Measurements from ENCODE around the gene GDI1. TPM values are rescaled to one million over a fixed set of nuclear protein-coding genes. Genes with fewer than 3 reads are reported as not detected.
"Not testable (repeated sequence)": the region's sequence is repeated elsewhere in the genome, so short reads cannot be mapped to it uniquely, and the experiment has no call there.

Gene GDI1
- 147 to 159 TPM (median 152 TPM) in 3 replicates for total RNA-seq
- long read RNA-seq, transcript GDI1-204 (11 exons, 2,474 nt) = major isoform, 195 of 248 reads
- long read RNA-seq, partial matches to known transcripts = 11 of 248 reads
- long read RNA-seq, other reads (novel, unspliced or antisense) = 37 of 248 reads

DNA sequence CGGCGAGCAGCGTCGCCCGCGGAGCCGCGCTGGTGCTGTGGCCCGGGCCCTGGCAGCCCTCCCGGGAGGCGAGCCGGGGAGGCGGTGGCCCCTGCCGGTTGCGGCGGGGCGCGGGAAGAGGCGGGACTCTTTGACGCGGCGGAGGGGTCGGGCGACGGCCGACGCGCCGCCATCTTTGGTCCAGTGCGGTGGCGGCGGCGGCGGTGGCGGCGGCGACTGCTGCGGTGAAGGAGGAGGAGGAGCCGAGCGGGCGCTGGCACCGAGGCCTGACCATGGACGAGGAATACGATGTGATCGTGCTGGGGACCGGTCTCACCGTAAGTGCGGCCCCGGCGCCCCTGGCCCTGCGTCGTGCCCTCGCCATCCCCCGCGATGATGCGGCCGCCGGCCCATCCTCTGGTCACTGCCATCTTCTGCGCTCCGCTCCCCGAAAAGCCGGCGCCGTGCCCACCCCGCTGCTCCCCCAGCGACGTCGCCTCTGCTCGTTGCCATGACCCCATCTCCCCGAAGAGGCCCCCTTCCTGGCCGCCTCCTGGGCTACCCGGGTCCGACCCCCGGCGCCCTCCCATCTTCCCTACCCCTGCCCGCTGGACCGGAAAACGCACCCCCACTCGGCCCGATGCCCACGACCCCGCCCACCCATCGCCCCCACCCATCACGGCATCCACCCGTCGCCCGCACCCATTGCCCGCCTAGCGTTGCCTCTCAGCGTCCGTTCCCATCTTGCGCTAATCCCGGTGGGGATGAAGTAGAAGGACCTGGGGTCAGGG, at the start of gene GDI1:
TSS of gene GDI1 (plus strand) at position 172 of the 770 bp plus-strand sequence. CDS start at position 273, 101 bp downstream.
- Mint-ChIP-seq H3K4me1 (ENCODE audit: low read depth) (peaks cover 13% of the 10 kb centered on the region), H3K4me3 (ENCODE audit: unreplicated experiment) (peak within 1 kb of the TSS; percentile 86), H3K36me3 (ENCODE audit: low read depth) (peaks cover 6% of the 10 kb centered on the region), H3K9me3 (ENCODE audit: low read depth) (peaks cover 5% of the 10 kb centered on the region), H3K27me3 (ENCODE audit: low read depth) (no peaks in the 10 kb centered on the region), H3K27ac (ENCODE audit: unreplicated experiment) (peak within 1 kb of the TSS; percentile 77)
- DNase-seq (ENCODE audit: low spot score) = peak; percentile 84
- TF ChIP-seq, protein P1, sequence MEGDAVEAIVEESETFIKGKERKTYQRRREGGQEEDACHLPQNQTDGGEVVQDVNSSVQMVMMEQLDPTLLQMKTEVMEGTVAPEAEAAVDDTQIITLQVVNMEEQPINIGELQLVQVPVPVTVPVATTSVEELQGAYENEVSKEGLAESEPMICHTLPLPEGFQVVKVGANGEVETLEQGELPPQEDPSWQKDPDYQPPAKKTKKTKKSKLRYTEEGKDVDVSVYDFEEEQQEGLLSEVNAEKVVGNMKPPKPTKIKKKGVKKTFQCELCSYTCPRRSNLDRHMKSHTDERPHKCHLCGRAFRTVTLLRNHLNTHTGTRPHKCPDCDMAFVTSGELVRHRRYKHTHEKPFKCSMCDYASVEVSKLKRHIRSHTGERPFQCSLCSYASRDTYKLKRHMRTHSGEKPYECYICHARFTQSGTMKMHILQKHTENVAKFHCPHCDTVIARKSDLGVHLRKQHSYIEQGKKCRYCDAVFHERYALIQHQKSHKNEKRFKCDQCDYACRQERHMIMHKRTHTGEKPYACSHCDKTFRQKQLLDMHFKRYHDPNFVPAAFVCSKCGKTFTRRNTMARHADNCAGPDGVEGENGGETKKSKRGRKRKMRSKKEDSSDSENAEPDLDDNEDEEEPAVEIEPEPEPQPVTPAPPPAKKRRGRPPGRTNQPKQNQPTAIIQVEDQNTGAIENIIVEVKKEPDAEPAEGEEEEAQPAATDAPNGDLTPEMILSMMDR (IDR thresholded peaks at IDR 0.05) = no peak

DNA sequence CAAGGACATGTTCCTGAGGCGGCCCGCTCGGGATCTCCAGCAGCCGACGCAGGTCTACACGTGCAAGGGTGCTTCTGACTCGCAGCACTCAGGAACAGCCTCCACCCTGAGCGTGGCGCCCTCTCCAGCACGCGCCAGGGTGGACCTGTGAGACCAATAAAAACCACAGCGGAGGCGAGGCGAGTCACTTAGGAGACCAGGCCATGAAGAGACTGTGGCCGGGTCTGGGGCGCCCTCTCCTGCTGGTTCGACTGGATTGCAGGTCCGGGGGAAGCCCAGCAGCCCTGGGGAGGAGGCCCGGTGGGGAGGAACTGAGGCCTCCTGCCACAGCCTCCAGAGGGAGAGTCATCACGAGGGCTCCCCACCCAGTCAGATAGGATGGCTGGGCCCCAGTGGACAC, 48.9 kb upstream of the GDI1 start:
- H3K4me3 Mint-ChIP-seq (ENCODE audit: unreplicated experiment); H3K9me3 Mint-ChIP-seq (ENCODE audit: low read depth); H3K27ac Mint-ChIP-seq (ENCODE audit: unreplicated experiment); H3K36me3 Mint-ChIP-seq (ENCODE audit: low read depth); H3K27me3 Mint-ChIP-seq (ENCODE audit: low read depth); DNase-seq (ENCODE audit: low spot score): not testable (repeated sequence)
- peaks cover 14% of the 10 kb centered on the region for H3K4me1 Mint-ChIP-seq (ENCODE audit: low read depth)

DNA sequence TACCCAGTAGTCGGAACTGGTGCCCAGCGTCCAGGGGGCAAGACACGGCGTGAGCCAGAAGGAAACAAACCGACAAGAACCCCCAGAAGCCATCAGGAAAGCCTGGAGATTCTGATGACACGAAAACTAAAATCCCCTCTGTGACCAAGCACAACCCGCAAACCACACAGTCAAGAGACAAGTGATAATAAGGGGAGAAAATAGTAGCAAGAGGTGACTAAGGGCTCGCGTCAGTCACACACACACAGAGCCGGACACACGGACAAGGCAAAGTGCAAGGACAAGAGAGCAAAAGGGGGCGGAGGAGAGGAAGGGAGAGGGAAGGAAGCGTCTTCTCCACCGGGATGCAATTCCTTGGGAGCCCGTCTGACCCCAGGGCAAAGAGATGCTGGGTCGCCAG, 48.3 kb upstream of the GDI1 start:
- H3K27ac Mint-ChIP-seq (ENCODE audit: unreplicated experiment); H3K9me3 Mint-ChIP-seq (ENCODE audit: low read depth); H3K27me3 Mint-ChIP-seq (ENCODE audit: low read depth); H3K4me3 Mint-ChIP-seq (ENCODE audit: unreplicated experiment); DNase-seq (ENCODE audit: low spot score); H3K36me3 Mint-ChIP-seq (ENCODE audit: low read depth); H3K4me1 Mint-ChIP-seq (ENCODE audit: low read depth): not testable (repeated sequence)

DNA sequence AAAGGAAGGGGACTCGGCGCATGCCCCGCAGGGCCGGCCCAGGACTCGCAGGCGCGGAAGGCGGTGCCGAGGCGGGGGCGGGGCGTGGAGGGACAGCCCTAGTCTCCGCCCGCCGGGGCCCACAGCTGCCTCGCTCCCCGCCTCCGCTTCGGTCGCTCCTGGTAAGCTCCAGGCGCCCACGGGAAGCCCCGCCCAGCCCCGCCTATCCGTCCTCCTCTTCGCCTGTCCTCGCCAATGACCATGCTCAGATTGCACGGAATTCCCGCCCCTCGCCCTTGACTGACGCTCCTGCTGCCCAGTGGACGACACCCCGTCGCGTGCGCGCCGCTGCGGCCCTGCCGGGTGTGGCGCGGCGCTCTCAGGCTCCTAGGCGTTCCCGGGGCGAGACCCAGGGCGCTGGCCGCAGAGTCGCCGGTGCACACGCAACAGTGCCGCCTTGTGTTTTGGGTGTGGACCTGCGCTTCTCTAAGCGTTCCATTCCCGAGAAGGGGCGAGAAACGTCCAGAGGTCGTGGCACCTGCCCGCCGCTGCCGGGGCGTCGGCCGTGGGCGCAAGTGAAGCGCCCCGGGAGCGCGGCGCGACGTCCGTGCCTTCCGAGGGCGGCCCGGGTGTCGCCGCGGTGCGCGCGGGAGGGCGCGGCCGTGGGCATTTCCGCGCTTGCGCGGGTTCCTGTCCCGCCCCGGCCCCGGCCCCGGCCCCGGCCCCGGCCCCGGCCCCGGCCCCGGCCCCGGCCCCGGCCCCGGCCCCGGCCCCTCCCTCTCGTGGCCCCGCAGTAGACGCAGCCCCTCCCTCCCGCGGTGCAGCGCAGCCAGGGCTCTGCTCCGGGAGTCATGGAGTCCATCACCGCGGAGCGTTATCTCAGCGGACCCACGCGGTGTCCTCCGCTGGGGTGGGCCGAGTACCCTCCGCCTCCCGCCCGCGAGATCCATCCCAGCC, 46.9 kb upstream of the GDI1 start:
- H3K36me3 Mint-ChIP-seq (ENCODE audit: low read depth); DNase-seq (ENCODE audit: low spot score); H3K4me3 Mint-ChIP-seq (ENCODE audit: unreplicated experiment); H3K27me3 Mint-ChIP-seq (ENCODE audit: low read depth); H3K9me3 Mint-ChIP-seq (ENCODE audit: low read depth); H3K27ac Mint-ChIP-seq (ENCODE audit: unreplicated experiment); H3K4me1 Mint-ChIP-seq (ENCODE audit: low read depth): not testable (repeated sequence)

DNA sequence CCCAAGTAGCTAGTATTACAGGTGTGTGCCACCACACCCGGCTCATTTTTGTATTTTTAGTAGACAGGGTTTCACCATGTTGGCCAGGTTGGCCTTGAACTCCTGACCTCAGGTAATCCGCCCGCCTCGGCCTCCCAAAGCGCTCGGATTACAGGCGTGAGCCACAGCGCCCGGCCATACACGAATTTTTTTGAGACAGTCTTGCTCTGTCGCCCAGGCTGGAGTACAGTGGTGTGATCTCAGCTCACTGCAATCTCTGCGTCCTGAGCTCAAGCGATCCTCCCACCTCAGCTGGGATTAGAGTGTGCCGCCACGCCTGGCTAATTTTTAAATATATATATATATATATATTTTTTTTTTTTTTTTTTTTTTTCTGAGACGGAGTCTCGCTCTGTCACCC, 40.6 kb upstream of the GDI1 start:
- H3K27ac Mint-ChIP-seq (ENCODE audit: unreplicated experiment) = not testable (repeated sequence)
- peaks cover 20% of the 10 kb centered on the region for H3K36me3 Mint-ChIP-seq (ENCODE audit: low read depth)
- H3K4me3 Mint-ChIP-seq (ENCODE audit: unreplicated experiment) = peak overlapping the region; percentile 96

DNA sequence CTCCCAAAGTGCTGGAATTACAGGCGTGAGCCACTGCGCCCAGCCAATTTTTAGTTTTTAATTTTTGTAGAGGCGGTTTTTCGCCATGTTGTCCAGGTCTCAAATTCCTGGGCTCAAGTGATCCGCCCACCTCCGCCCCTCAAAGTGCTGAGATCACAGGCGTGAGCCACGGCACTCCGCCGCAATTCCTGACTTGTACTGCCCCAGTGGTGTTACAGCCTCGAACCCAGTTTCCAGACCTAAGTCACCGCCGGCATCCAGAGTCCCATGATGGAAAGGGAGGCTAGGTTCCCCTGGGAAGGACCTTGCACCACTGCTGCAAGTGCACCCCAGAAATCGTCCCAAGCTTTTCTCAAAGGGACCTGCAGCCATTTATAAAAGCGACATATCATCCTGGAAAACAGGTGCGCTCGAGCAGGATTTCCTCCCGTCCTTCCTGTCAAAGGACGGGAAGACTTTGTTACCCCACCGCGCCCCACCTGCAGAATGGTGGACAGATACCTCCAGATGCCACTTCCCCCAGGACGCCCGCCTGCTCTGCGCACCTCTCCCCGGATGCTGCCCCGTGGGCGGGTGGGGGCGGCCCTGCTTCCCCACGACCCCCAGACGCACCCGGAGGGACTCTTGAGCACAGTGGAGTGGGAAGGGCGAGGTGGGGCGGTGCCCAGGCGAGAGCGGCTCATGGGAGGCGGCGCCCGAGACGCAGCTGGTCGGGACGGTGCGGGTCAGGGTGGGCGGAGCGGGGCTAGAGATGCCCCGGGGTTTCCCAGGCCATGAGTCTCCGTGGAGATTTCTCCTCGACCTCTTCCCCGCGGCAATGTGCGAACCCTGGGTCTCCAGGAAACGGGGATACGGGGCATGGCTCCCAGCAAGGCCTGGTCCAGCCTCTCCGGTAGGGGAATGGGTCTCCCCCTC, 39.7 kb upstream of the GDI1 start:
- H3K9me3 Mint-ChIP-seq (ENCODE audit: low read depth) = no peaks in the 10 kb centered on the region
- DNase-seq (ENCODE audit: low spot score) = no peak

More for the DNA sequence above, 40.6 kb upstream of the GDI1 start:
- H3K9me3 Mint-ChIP-seq (ENCODE audit: low read depth); DNase-seq (ENCODE audit: low spot score); H3K27me3 Mint-ChIP-seq (ENCODE audit: low read depth): not testable (repeated sequence)
- peaks cover 11% of the 10 kb centered on the region for H3K4me1 Mint-ChIP-seq (ENCODE audit: low read depth)

More for the DNA sequence above, 39.7 kb upstream of the GDI1 start:
- Mint-ChIP-seq H3K4me1 (ENCODE audit: low read depth) (peaks cover 11% of the 10 kb centered on the region), H3K36me3 (ENCODE audit: low read depth) (peaks cover 20% of the 10 kb centered on the region), H3K4me3 (ENCODE audit: unreplicated experiment) (peak overlapping the region; percentile 96), H3K27me3 (ENCODE audit: low read depth) (no peaks in the 10 kb centered on the region), H3K27ac (ENCODE audit: unreplicated experiment) (peak overlapping the region; percentile 99)
- TF ChIP-seq, protein P1 (IDR thresholded peaks at IDR 0.05) = no peak

Measured in chondrocyte (in vitro differentiated cells).